Fibroblast of peridontal ligament (primary cell): ENCODE results near the gene GATC.
A peak's percentile ranks its signal among the peaks of the same experiment; 100 is the strongest.

Source experiments
- DNase-seq: peaks from one replicate; pipeline ENCODE4 v3.0.0-alpha.2; 2010; ENCODE audit errors: extremely low read depth

GATC gene, protein sequence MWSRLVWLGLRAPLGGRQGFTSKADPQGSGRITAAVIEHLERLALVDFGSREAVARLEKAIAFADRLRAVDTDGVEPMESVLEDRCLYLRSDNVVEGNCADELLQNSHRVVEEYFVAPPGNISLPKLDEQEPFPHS

DNA sequence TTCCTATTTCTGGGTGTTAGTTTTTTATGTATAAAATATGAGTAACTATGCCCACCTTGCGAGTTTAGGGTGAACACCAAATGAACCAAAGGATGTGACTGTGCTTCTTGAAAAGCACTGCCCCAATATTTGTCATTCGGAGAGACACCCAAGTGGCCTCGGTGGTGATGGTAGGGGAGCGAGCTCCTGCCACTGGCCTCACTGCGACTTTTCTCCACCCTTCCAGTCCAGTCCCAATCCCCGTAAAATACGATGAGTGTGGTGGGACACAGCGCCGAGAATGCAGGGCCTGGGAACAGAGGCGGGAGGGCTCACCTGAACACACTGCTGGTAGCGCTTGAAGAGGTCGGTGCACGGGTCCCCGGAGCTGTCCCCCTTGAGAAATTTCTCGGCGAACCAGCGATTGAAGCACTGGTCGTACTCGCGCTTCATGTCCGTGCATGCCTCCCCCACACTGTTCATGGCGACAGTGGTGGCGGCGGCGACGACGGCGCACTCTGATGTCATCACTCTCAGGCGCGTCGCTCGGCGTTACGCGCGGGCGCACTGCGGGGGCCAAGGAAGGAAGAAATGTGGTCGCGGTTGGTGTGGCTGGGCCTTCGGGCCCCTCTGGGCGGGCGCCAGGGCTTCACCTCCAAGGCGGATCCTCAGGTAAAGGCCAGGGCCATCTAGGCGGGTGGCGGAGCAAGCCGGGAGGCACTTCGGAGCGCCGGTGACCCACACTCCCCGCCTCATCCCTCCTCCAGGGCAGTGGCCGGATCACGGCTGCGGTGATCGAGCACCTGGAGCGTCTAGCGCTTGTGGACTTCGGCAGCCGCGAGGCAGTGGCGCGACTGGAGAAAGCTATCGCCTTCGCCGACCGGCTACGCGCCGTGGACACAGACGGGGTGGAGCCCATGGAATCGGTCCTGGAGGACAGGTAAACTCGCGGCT lies at the start of gene GATC, which contains the start of gene TRIAP1:
Gene GATC (plus strand): TSS at position 534 of the 933 bp plus-strand sequence. CDS start 37 bp downstream, at position 571.
Gene TRIAP1 (minus strand): TSS at position 474 of the 933 bp plus-strand sequence. CDS start 12 bp downstream, at position 462.
- peak; percentile 67 for DNase-seq

DNA sequence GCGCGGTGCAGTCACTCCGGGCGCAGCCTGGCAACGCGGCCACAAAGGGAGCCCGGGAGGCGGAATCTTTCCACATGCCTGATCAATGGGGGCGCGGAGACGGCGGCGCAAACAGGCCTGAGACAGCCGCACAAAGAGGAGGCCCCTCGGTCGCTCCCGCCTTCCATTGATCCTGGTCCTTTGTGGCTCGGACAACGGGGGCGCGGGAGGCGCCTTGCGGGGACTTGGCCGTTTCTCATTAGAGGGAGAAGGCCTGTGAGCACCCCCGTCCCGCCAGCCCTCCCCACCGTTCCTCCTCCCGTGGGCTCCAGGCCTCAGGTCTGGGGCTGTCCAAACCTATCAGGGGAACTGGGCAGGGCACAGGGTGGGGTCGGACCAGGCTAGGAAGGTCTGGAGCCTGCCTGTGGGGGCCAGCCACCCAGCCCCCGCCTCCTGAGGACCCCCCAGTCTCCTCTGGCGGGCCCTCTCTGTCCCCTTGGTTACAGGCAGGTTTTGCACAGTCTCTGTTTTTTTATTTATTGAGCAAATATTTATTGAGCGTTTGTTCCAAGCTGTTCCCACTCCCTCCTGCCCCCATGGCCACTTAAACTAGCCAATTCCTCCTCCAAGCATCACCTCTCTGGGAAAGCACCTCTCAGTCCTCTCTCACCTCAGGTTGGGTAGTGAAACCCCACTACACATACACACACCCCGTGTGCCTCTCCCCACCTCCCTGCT lies 48.3 kb upstream of the GATC start:
- DNase-seq, result no peak

DNA sequence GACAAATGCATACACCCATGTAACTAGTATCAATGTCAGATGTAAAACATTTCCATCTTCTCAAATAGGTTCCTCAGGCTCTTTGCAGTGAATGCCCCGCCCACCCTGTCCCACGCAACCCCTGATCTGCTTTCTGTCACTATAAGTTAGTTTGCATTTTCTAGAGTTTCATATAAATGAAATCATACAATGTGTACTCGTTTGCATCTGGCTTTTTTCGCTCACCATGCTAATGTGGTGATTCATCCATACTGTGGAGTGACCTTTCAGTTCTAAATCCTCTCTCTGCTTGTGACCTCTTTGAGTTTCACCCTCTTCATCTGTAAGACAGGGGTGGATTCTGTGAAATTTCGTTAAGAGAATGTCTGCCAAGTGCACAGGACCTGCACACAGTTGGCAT lies 46.7 kb upstream of the GATC start:
- peak; percentile 51 for DNase-seq

DNA sequence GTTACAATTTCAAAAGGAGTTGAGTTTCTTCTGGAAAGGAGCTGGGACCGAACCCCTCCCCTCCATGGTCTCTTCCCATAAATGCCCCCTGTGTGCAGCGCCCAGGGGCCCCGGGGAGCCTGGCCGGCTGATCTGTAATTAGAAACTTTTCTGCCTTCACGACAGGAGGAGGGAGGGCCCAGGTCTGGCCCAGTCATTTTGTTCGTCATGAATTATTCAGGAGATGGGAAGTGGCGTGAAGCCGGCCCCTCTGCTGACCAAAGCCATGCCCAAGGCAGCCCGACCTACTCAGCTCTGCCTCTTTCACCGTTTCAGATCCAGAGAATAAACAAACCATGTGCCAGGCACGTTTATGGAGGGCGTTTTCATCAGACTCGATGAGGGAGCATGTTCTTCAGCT lies 44.0 kb upstream of the GATC start:
- no peak for DNase-seq

DNA sequence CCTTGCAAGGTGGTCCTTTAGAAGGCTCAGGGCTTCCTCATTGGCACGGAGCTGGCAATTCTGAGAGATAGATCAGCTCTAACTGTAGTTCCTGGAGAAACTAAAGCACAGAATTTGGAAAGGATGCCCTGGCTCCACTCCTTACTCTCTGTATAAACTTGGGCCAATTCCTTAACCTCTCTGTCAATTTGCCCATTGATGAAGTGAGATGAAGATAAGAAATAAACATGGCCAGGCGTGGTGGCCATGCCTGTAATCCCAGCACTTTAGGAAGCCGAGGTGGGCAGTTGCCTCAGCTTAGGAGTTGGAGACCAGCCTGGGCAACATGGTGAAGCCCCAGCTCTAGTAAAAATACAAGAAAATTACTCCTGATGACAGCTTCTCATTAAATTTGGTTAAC lies 42.4 kb upstream of the GATC start:
- no peak for DNase-seq

DNA sequence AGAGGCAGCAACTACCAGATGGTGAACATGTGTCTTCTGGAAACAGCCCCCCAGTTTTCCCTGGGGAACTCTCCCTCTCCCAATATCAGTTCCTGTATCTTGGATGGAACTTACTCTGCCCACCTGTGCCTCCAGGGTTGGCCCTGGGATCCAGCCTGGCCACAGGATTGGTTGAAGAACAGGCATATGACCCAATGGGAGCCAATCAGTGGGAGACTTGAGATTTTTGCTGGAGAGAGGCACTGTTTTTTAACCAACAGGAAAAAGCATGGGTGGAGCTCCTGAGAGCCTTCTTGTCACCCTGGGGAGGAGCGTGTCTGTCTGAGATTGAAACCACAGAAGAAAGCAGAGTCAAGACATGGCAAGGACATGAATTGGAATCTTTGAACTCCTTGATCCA lies 42.0 kb upstream of the GATC start:
- no peak for DNase-seq

DNA sequence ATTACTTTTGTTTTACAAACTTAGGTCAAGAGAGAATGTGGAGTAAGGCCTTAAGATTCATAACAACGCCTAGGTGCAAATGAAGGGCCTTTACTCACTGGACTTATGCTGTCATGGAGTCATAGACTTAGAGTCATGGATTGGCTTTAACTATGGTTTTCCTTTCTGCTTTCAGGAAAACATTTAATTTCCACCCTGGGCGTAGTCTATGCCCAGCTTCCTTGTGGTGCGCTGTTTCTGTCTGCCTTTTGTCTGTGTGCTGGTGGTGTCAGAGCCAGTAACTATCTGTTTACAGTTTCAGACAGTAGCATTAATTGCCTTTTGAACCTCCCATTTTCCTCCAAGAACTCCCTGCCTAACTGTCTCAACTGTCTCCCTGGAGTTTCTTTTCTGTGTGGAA lies 40.2 kb upstream of the GATC start:
- no peak for DNase-seq

DNA sequence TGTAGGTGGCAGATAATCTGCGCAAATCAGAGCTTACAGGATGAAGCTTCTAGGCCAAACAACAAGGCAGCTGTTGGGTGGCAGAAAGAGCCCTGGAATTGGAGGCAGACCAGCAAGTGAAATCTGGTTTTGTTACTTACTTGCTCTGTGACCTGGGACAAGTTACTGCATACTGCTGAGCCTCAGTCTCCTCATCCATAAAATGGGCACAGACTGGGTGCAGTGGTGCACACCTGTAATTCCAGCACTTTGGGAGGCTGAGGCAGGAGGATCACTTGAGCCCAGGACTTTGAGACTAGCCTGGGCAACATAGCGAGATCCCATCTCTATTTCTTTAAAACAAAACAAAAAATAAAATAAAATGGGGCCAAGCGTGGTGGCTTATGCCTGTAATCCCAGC lies 39.7 kb upstream of the GATC start:
- no peak for DNase-seq

DNA sequence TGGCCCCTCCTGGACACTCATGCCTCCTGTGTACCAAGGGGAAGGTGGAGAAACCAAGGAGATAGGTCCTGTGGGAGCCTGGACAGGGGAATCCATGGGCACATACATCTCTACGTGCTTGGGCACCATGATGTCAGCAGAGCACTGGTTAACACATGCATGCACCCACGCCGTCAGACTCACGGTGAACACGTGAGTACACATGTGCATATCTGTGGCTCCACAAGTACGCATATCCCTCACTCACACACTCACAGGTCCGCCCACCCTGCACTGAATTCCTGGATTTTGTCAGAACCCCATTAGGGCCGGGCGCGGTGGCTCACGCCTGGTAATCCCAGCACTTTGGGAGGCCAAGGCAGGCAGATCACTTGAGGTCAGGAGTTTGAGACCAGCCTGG lies 37.5 kb upstream of the GATC start:
- no peak for DNase-seq

DNA sequence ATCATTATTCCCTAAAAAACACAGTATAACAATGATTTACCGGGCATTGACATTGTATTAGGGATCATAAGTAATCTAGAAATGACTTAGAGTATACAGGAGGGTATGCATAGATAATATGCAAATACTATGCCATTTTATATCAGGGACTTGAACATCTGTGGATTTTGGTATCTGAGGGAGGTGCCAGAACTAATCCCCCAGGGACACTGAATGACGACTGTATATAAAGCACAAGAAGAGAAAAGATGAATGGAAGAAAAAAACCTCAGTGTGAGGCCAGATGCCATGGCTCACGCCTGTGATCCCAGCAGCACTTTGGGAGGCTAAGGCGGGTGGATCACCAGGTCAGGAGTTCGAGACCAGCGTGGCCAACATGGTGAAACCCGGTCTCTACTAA lies 33.8 kb upstream of the GATC start:
- DNase-seq, result peak; percentile 8

DNA sequence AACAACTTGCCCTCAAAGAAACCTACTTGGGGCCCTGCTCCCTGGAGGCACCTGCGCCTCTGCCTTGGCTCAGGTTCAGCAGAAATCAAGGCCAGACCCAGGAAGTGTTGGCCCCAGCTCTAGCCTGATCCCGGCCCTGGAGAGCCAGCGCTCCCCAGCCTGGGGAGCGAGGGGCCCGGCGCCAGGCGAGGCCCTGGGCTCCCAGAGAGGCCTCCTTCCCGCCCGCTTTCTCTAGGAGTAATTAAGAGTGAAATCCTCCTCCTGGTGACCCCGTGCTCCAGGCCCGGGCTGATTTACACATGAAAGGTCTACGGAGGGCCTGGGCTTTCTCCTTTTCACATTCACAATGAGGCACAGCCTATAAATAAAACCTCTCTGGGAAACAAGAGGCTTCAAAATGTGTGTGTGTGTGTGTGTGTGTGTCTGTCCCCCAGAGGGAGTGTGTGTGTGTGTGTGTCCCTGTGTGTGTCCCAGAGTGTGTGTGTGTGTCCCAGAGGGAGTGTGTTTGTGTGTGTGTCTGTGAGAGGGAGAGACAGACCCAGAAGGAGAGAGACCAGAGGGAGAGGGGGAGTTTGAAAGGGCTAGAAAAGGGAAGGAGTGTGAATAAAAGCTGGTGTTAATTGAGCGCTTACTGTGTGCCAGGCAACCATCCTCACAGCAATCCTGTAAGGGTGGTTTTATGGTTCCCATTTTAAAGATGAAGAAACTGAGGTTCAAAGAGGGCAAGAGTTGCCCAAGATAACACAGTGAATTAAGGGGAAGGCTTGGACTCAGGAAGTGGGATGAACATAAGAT lies 32.1 kb upstream of the GATC start:
- no peak for DNase-seq

DNA sequence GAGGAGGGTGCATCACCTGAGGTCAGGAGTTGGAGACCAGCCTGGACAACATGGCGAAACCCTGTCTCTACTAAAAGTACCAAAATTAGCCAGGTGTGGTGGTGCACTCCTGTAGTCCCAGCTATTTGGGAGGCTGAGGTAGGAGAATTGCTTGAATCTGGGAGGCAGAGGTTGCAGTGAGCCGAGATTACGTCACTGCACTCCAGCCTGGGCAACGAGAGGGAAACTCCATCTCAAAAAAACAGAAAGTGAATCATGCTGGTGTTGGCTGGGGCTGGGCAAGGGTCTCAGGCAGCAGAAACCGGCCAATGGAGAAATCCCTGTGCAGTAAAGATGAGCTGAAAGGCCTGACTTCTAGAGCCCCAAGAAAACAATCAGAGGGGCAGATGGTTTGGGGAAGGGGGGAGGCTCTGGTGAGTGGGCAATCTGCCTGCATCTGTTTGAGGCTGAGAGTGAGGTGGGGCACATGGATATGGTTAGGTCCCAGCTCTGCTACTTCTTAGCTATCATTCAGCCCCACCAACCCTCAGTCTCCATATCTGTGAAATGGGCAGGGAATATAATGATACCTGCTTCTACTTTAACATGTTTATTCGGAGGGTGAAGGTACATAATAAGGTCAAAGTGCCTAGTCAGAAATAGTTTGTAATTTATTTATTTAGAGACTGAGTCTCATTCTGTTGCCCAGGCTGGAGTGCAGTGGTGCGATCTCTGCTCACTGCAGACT lies 29.6 kb upstream of the GATC start:
- no peak for DNase-seq

DNA sequence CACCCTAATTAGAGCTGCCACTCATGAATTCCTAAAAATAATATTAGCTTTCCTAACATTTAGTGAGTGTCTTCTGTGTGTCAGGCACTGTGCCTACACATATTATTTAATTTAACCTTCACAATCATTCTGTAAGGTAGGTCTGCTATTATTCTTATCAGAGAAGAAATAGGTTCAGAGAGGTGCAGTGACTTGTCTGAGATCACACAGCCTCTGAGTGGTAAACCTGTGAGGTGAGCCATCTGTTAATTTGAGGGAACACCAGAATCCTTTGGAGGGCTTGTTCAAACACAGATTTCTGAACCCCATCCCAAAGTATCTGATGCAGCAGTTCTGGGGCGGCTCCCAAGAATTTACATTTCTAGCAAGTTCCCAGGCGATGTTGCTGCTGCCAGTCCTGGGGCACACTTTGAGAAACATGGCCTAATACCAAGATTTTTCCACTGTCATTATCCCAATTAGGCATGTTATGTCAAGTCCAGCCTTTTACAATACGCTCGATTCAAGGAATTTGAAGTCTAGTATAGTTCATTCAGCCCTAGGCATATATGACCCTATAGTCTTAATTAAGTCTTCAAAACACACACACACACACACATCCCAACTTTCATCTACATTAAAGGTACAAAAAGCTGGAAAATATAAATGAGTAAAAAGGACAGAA lies 28.2 kb upstream of the GATC start:
- DNase-seq, result no peak

DNA sequence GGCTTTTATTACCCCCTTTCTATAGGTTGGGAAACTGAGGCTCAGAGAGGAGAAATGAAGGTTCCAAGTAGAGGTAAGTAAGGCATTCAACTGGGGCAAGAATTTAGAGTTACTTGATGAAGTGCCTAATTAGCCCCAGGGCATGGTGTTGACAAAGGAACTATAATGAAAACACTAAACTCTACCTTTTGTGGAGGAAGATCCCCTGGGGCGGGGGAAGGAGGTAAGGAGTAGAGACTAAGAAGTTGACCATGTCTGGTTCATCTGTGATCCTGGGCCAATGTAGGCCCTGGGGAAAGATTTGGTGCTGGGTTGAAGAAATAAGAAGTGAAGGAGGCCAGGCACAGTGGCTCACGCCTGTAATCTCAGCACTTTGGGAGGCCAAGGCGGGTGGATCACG lies 24.5 kb upstream of the GATC start:
- no peak for DNase-seq

DNA sequence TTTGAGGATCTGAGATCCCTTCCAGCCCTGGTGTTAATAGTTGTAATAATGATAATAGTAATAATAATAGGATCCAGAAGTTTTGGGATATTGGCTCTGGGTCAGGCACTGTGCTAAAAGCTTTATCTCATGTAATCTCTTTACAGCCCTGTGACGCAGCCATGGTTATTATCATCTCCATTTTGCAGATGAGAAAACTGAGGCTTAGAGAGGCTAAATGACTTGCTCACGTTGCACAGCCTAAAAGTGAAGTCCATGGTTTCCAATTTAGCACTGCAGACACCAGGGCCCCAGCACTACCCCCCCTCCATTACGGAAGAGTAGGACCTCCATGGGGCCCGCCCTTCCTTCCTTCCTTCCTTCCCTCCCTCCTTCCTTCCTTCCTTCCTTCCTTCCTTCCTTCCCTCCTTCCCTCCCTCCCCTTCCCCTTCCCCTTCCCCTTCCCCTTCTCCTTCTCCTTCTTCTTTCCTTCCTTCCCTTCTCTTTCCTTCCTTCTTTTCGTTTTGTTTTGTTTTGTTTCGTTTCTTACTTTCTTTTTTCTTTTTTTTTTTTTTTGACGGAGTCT lies 23.3 kb upstream of the GATC start:
- DNase-seq, result no peak

DNA sequence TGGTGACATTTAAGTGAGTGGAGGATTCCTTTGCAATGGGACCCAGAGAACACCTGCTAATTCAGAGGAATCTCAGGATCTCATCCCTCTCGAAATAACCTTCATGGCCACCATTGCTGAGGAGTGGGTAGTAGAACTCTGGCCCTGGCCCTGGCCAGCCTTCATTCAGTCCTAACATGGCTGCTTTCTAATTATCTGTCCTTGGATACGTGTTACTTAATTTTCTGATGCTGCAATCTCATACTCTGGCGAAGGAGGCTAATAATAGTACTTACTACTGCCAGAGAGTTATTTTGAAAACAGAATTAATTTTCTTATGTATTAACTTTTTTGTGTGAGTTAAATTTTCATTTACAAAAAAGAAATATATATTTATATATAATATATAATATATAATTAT lies 20.4 kb upstream of the GATC start:
- DNase-seq, result no peak

DNA sequence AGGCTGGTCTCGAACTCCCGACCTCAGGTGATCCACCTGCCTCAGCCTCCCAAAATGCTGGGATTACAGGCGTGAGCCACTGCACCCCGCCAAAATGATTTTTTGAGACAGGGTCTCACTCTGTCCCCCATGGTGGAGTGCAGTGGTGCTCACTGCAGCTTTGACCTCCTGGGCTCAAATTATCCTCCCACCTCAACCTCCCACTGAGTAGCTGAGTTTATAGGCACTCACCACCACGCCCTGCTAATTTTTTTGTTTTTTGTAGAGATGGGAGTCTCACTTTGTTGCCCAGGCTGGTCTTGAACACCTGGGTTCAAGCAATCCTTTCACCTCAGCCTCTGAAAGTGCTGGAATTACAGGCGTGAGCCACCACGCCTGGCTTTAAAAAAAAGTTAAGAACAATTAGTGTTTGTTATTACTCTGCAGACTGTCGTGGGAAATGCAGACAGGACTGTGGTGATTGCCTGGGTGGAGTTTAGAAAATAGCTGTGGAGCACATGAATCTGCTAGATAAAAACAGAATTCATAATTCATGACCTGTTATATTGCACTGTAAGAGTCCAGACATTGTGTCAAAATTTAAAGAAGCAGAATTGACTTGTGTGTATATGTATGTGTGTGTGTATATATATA lies 17.5 kb upstream of the GATC start:
- DNase-seq, result no peak

DNA sequence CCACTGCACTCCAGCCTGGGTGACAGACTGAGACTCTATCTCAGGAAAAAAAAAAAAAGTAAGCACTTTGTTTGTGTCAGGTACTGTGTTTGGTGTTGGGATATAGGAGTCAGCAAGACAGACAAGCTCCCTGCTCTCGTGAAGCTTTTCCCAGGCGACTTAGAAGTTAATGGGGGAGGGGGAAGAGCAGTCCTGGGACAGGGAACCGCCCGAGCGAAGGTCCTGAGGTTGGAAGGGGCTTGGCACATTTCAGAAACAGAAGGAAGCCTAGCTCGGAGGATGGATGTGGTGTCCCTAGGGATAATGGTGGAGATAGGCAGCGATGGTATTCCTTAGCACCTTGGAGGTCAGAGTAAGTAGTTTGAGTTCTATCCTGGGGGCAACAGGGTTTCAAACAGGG lies 16.9 kb upstream of the GATC start:
- DNase-seq, result no peak

DNA sequence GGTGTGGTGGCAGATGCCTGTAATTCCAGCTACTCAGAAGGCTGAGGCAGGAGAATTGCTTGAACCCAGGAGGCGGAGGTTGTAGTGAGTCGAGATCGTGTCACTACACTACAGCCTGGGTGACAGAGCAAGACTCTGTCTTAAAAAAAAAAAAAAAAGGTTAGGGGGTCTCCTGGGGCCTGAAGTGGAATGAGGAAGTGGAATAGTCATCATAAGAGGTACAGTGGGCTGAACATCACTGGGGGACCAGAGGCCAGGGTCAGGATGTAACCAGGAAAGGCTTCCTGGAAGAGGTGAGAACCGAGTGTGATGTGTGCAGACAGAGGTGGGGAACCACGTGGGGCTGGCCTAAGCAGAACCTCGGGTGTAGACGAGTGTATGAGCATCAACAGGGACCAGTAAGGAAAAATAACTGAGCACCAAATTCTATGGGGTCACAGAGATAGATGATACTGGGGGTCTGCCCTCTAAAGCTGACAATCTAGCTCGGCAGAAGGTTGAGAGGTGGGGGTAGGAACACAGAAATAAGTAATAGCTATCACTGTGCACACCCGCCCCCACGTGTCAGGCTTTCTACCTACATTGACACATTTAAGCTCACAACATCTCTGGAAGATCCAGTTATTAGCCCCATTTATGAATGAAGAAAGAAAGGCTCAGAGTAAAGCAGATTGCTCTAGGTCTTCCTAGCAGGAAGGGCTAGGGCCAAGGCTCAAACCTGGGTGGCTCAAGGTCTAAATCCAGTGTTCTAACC lies 13.3 kb upstream of the GATC start:
- DNase-seq, result no peak
